Activated T-helper 2 cell treated with anti-CD3 and anti-CD28 coated beads, Interferon-gamma antibody, Interleukin-2, Interleukin-4, amounts not matched to agents 10 μg/mL and 5 μg/mL and 100 μg/mL, durations not matched to agents 14 hours and 24 hours and 36 hours (primary cell): ENCODE measurements around the gene CRMP1. TPM values are rescaled to one million over a fixed set of nuclear protein-coding genes. Genes with fewer than 3 reads are reported as not detected.

Source experiments
- DNase-seq: peaks from one replicate; pipeline ENCODE4 v3.0.0; 2021; ENCODE audit warnings: low spot score
- H3K27ac Mint-ChIP-seq: one replicate; pipeline ENCODE4 v1.8.0; 2021; ENCODE audit warnings: mixed read lengths
- H3K27me3 Mint-ChIP-seq: one replicate; pipeline ENCODE4 v1.8.0; 2021; ENCODE audit warnings: low read depth, mixed read lengths
- H3K36me3 Mint-ChIP-seq: one replicate; pipeline ENCODE4 v1.8.0; 2021; ENCODE audit warnings: low read depth, mixed read lengths
- H3K4me1 Mint-ChIP-seq: one replicate; pipeline ENCODE4 v1.8.0; 2021; ENCODE audit warnings: low read depth, mixed read lengths
- H3K4me3 Mint-ChIP-seq: one replicate; pipeline ENCODE4 v1.8.0; 2021; ENCODE audit warnings: low read depth, mild to moderate bottlenecking, moderate library complexity, mixed read lengths
- H3K9me3 Mint-ChIP-seq: one replicate; pipeline ENCODE4 v1.8.0; 2021; ENCODE audit warnings: mixed read lengths
- intact Hi-C: fragments of 100-400 bp; cut with micrococcal nuclease; formaldehyde crosslinking; loops from one replicate; pipeline ENCODE4 v1.15.1; 2023
- total RNA-seq: library from RNA; stranded (reverse); gene quantifications from 2 replicates; pipeline ENCODE4 v1.2.3, GENCODE V29; 2022

CRMP1 gene
- total RNA-seq, 1 donor from 2014 or later = 0.07 TPM

DNA sequence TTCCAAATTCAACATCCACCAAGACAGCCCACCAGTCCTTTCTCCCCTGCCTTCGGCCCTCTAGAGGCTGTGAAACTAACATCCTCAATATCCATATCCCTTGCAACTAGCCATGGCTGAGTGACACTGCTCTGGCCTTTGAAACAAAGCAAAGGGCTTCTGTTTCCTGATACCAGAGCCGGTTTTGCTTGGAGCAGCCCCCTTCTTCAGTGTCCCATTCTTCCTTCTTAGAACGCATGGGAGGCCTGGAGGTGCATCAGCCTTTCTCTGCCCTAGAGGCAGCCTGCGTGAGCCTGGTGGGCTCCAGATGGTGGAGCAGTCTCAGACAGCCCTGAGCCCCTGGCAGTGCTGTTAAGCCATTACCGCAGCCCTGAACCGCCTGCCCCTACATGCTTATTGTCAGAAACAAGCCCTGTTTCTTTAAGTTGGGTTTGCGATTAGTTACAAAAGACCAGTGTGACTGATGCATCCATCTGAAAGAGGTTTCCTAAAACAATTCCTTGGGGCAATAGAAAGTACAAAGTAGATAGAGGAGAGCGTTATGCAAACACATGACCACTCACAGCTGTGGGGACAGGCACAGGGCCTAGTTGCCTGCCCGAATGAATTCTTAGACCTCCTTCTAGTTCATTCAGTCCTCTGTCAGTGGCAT lies 107.8 kb downstream of the CRMP1 start:
- Mint-ChIP-seq H3K4me1 (no peaks in the 10 kb centered on the region), H3K27me3 (no peaks in the 10 kb centered on the region), H3K27ac (no peak overlapping the region), H3K9me3 (peaks cover 10% of the 10 kb centered on the region), H3K36me3 (no peaks in the 10 kb centered on the region), H3K4me3 (no peak overlapping the region)
- DNase-seq = no peak
- intact Hi-C loops = no loop called here

DNA sequence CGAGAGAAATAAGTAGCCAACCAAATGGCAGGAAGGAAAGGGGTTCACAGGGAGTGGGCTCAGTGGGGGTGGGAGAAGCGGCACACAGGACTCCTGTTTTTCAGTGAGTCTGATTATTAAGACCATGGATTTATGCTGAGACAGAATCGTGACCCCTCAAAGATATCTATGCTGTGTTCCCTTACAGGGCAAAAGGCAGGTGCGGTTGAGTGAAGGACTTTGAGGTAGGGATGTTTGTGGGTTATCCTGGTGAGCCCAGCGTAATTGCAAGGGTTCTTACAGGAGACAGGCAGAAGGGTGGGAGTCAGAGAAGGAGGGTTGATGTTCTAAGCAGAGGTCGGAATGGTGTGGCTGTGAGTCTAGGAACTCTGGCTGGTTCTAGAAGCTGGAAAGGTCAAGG lies 108.9 kb downstream of the CRMP1 start:
- Mint-ChIP-seq H3K27me3 (no peaks in the 10 kb centered on the region), H3K9me3 (peaks cover 10% of the 10 kb centered on the region), H3K4me1 (no peaks in the 10 kb centered on the region), H3K4me3 (no peak overlapping the region), H3K36me3 (no peaks in the 10 kb centered on the region), H3K27ac (no peak overlapping the region)
- intact Hi-C loops = no loop called here
- DNase-seq = no peak

DNA sequence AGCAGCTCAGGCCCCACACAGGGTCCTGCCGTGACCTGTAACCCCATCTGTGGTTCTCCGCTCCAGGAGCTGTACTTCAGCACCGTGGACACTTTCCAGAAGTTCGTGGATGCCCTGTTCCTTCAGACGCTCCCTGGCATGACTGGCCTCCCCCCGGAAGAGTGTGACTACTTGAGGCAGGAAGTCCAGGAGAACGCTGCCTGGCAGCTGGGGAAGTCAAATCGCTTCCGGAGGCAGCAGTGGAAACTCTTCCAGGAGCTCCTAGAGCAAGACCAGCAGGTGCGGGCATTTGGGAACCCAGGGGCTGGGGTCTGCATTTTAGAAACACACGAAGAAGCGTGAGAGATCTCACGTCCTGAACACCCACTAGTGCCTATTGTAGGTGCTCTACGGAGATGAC lies 109.4 kb downstream of the CRMP1 start:
- H3K27ac Mint-ChIP-seq = no peak overlapping the region
- no peak overlapping the region for H3K4me3 Mint-ChIP-seq
- DNase-seq = no peak
- no peaks in the 10 kb centered on the region for H3K4me1 Mint-ChIP-seq
- no peaks in the 10 kb centered on the region for H3K36me3 Mint-ChIP-seq
- H3K9me3 Mint-ChIP-seq = peaks cover 10% of the 10 kb centered on the region
- intact Hi-C loops = no loop called here
- H3K27me3 Mint-ChIP-seq = no peaks in the 10 kb centered on the region

DNA sequence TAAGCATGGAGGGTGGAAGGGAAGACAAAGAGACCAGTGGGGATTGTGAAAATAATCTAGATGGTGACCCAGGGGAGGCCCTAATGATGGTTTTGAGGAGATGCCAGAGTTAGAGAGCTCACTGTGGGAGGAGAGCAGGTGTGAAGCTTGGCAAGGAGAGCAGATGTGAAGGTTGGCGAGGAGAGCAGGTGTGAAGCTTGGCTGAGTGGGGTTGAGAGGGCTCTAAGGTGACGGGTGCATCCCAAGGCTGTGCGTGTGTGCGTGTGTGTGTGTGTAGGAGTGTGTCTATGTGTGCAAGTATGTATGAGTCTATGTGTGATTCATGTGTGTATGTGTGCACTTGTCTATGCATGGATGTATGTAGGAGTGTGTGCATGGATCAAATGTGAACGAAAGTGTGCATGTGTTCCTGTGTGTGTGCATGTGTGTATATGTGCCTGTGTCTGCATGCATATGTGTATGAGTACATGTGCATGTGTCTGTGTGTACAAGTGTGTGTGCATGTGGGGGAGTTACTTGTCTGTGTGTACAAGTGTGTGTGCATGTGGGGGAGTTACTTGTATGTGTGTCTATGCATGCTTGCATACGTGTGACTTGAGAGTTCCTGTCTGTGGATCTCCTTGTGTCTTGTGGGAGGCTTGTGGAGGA lies 109.9 kb downstream of the CRMP1 start:
- no peaks in the 10 kb centered on the region for H3K4me1 Mint-ChIP-seq
- H3K36me3 Mint-ChIP-seq = no peaks in the 10 kb centered on the region
- H3K9me3 Mint-ChIP-seq = peaks cover 10% of the 10 kb centered on the region
- H3K4me3 Mint-ChIP-seq = no peak overlapping the region
- no peak for DNase-seq
- no peak overlapping the region for H3K27ac Mint-ChIP-seq
- no peaks in the 10 kb centered on the region for H3K27me3 Mint-ChIP-seq
- intact Hi-C loops = no loop called here

DNA sequence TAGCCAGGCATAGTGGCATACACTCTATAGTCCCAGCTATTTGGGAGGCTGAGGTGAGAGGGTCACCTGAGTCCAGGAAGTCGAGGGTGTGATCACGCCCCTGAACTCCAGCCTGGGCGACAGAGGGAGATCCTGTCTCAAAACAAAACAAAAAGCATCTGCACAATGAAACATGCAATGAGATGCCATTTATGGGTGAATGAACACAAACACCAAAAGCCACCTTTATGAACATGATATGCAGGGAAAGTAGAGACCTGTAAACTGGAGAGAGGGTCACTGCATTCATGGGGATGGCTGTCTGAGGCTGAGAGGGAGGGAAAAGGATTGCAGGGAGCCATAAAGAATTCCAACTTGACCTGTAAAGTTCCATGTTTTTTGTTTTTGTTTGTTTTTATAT lies 111.2 kb downstream of the CRMP1 start:
- no peak for DNase-seq
- peaks cover 11% of the 10 kb centered on the region for H3K9me3 Mint-ChIP-seq
- H3K27me3 Mint-ChIP-seq = no peaks in the 10 kb centered on the region
- intact Hi-C loops = no loop called here
- H3K4me3 Mint-ChIP-seq = no peak overlapping the region
- no peaks in the 10 kb centered on the region for H3K36me3 Mint-ChIP-seq
- H3K4me1 Mint-ChIP-seq = no peaks in the 10 kb centered on the region
- H3K27ac Mint-ChIP-seq = no peak overlapping the region

DNA sequence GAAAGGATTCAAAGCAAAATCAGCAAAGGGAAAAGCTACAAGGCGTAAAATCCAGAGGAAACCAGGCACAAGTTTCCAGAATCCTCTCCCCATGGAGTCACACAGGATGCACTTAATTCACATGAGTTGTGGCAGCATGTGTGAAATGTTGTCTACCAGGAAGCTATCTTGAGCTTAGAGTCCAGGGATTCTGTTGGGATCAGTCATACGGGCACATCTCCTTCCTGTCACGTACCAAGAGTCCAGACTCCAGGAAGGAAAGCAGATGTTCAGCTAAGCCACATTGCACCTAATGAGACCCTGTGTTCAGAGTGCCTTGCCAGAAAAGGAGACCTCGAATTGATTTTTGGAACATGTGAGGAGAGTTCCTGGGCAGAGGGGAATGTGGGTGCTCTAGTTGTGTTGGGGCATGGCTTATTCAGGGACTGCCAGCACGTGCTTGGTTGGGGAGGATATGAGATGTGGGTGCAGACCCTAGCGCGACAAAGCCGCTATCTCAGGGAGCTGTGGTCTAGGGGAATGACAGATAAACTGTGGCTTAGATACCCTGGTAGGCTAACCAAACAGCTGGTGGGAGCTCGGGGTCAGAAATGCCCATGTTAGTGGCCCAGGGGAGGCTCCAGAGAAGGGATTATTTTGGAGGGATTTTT lies 111.9 kb downstream of the CRMP1 start:
- intact Hi-C loops = no loop called here
- no peaks in the 10 kb centered on the region for H3K27me3 Mint-ChIP-seq
- no peak overlapping the region for H3K4me3 Mint-ChIP-seq
- H3K36me3 Mint-ChIP-seq = no peaks in the 10 kb centered on the region
- no peaks in the 10 kb centered on the region for H3K4me1 Mint-ChIP-seq
- H3K9me3 Mint-ChIP-seq = peaks cover 17% of the 10 kb centered on the region
- H3K27ac Mint-ChIP-seq = no peak overlapping the region
- DNase-seq = no peak

DNA sequence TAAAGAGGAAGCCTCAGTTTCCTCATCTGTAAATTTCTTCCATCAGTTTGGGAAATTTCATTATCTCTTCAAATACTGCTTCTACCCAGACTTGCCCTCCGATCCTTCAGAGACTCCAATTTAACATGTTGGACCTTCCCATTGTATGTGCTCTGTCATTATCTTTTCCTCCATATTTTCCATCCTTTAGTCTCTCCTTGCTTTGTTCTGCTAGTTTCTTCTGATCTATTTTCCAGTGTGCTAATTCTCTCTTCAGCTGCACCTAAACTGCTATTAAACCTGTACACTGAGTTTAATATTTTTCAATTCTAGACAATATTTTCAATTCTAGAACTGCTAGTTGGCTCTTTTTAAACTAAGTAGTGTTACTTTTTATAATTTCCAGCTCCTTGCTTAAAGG lies 116.4 kb downstream of the CRMP1 start:
- intact Hi-C loops = no loop called here
- no peak overlapping the region for H3K4me3 Mint-ChIP-seq
- H3K9me3 Mint-ChIP-seq = peaks cover 16% of the 10 kb centered on the region
- H3K27me3 Mint-ChIP-seq = no peaks in the 10 kb centered on the region
- H3K36me3 Mint-ChIP-seq = no peaks in the 10 kb centered on the region
- H3K27ac Mint-ChIP-seq = no peak overlapping the region
- no peaks in the 10 kb centered on the region for H3K4me1 Mint-ChIP-seq
- no peak for DNase-seq

DNA sequence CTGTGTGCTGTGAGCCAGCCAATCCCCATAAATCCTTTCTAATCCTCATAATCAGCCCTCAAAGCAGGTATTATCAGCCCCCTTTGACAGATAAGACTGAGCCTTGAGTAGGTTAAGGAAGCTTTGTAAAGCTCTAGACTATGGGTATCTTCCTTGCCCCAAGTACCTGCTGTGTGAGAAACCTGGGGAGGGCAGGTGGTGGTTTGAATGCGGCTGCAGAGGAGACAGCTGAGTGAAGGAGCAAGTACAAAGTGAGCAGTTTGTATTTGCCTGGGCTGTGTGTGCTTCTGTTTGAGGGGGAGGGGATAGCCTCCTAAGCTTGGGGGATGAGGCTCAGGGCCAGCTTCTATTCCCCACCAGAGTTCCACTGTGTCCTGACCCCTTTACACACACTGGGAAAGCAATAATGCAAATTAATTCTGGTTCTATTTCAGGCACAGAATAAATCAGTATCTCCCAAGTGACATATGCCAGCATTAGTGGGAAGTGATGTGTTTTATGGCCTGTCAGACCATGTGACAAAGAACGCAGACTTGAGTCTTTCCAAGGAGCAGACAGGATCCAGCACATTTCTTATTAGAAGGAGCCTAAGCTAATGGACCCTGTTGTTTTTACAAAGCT lies 118.4 kb downstream of the CRMP1 start:
- no peaks in the 10 kb centered on the region for H3K36me3 Mint-ChIP-seq
- no peaks in the 10 kb centered on the region for H3K27me3 Mint-ChIP-seq
- peaks cover 15% of the 10 kb centered on the region for H3K9me3 Mint-ChIP-seq
- intact Hi-C loops = no loop called here
- no peaks in the 10 kb centered on the region for H3K4me1 Mint-ChIP-seq
- no peak overlapping the region for H3K27ac Mint-ChIP-seq
- no peak overlapping the region for H3K4me3 Mint-ChIP-seq
- DNase-seq = no peak

DNA sequence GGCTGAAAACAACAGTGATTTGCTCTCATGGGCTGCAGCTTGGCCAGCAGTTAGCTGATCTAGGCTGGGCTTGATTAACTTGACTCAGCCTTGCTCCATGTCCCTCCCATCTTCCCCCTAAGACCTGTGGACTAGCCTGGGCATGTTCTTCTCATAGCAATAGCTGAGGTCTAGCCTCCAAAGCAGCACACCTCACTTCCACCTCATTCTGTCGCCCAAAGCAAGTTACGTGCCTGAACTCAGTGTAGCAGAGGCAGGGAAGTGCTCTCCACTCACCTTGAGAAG lies 119.7 kb downstream of the CRMP1 start:
- H3K4me3 Mint-ChIP-seq = no peak overlapping the region
- no peaks in the 10 kb centered on the region for H3K27me3 Mint-ChIP-seq
- peaks cover 18% of the 10 kb centered on the region for H3K9me3 Mint-ChIP-seq
- H3K36me3 Mint-ChIP-seq = no peaks in the 10 kb centered on the region
- H3K27ac Mint-ChIP-seq = no peak overlapping the region
- H3K4me1 Mint-ChIP-seq = no peaks in the 10 kb centered on the region
- DNase-seq = no peak
- intact Hi-C loops = no loop called here

DNA sequence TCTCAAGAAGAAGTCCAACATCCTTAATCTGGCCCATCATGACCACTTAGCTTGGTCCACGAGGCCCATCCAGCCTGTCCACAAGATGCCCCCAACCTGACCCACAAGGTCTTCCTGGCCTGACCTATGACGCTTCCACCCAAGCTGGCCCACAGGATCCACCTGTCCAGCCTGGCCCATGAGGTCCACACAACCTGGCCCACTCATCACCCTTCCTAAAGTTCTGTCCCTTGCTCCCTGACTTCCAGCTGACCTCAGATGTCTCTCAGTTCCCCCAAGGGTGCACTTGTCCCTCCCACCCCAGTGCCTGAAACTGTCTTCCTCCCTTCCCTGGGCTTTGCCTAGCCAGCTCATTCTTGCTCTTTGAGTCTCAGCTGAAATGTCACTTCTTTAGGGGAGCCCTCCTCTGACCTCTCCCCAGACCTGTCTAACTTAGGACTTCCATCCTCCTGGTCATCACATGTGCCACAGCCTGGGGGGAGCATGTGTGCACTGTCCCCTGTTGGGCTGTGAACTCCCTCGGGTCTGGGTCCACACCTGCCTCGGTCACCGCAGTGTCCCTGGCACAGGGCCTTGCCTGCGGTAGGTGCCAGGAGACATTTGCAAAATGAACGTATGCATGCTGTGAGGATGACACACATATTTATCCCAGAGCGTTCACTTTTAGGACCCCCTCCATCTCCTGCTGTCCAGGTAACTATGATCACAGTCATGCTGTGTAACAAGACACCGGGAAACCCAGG lies 120.2 kb downstream of the CRMP1 start:
- Mint-ChIP-seq H3K27me3 (no peaks in the 10 kb centered on the region), H3K36me3 (no peaks in the 10 kb centered on the region), H3K4me3 (no peak overlapping the region), H3K27ac (no peak overlapping the region), H3K4me1 (no peaks in the 10 kb centered on the region), H3K9me3 (peaks cover 22% of the 10 kb centered on the region)
- intact Hi-C loops = no loop called here
- DNase-seq = no peak
